Activated B cell treated with CpG ODN at 0.5 μM for 24 hours (primary cell): Measurements from ENCODE around the gene GALM. TPM values are rescaled to one million over a fixed set of nuclear protein-coding genes. Genes with fewer than 3 reads are reported as not detected.
A peak's percentile ranks its signal among the peaks of the same experiment; 100 is the strongest.

Experiments used
- ATAC-seq: fragments of 200-7000 bp; cut with Tn5 transposase; one replicate; pipeline ENCODE4 v1.10.0; 2021; ENCODE audit warnings: low read depth, mild to moderate bottlenecking, moderate library complexity
- CTCF ChIA-PET: fragments of 350-600 bp; sonication (Branson Sonifier 250); formaldehyde crosslinking; loops from one replicate; lab custom pipeline; 2021; ENCODE audit warnings: antibody characterized with exemption; lab: Charles Lee
- POLR2A ChIA-PET: fragments of 350-600 bp; sonication (Branson Sonifier 250); formaldehyde crosslinking; loops from one replicate; lab custom pipeline; 2021; ENCODE audit warnings: antibody characterized with exemption; lab: Charles Lee
- DNase-seq: peaks from one replicate; pipeline ENCODE4 v3.0.0; 2022
- H3K27ac Mint-ChIP-seq: one replicate; pipeline ENCODE4 v1.8.0; 2020; ENCODE audit warnings: mixed read lengths
- H3K27me3 Mint-ChIP-seq: one replicate; pipeline ENCODE4 v1.8.0; 2021; ENCODE audit warnings: mixed read lengths
- H3K36me3 Mint-ChIP-seq: one replicate; pipeline ENCODE4 v1.8.0; 2021; ENCODE audit warnings: low read depth, mixed read lengths
- H3K4me1 Mint-ChIP-seq: one replicate; pipeline ENCODE4 v1.8.0; 2021; ENCODE audit warnings: mixed read lengths
- H3K4me3 Mint-ChIP-seq: one replicate; pipeline ENCODE4 v1.8.0; 2020; ENCODE audit warnings: mild to moderate bottlenecking, mixed read lengths
- H3K9me3 Mint-ChIP-seq: one replicate; pipeline ENCODE4 v1.8.0; 2020; ENCODE audit warnings: mixed read lengths
- intact Hi-C: fragments of 100-400 bp; cut with micrococcal nuclease; formaldehyde crosslinking; loops from one replicate; pipeline ENCODE4 v1.15.1; 2024
- total RNA-seq: library from RNA; stranded (reverse); gene quantifications from 2 replicates; pipeline ENCODE4 v1.2.3, GENCODE V29; 2022
- TF ChIP-seq, protein P1 (sequence below): fragments of 200-600 bp; IDR thresholded peaks from one replicate; pipeline ENCODE4 v1.8.0; 2022; ENCODE audit warnings: antibody characterized with exemption, mild to moderate bottlenecking

GALM gene
- total RNA-seq, 1 donor from 2014 or later: 5.4 TPM

GRCh38 chr2:38723173-38723572, 57.3 kb downstream of the GALM start:
- H3K4me1 Mint-ChIP-seq: peaks cover 34% of the 10 kb centered on the region
- no peak for DNase-seq
- H3K36me3 Mint-ChIP-seq: peaks cover 15% of the 10 kb centered on the region
- peak overlapping the region; percentile 12 for H3K4me3 Mint-ChIP-seq
- H3K27me3 Mint-ChIP-seq: no peaks in the 10 kb centered on the region
- TF ChIP-seq, protein P1, sequence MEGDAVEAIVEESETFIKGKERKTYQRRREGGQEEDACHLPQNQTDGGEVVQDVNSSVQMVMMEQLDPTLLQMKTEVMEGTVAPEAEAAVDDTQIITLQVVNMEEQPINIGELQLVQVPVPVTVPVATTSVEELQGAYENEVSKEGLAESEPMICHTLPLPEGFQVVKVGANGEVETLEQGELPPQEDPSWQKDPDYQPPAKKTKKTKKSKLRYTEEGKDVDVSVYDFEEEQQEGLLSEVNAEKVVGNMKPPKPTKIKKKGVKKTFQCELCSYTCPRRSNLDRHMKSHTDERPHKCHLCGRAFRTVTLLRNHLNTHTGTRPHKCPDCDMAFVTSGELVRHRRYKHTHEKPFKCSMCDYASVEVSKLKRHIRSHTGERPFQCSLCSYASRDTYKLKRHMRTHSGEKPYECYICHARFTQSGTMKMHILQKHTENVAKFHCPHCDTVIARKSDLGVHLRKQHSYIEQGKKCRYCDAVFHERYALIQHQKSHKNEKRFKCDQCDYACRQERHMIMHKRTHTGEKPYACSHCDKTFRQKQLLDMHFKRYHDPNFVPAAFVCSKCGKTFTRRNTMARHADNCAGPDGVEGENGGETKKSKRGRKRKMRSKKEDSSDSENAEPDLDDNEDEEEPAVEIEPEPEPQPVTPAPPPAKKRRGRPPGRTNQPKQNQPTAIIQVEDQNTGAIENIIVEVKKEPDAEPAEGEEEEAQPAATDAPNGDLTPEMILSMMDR: no peak
- intact Hi-C loops: loop anchor here (2.0 to 5.0 kb wide), 3 partner anchors 56 to 406 kb away; partner anchors contain the start of genes GALM and HNRNPLL
- H3K27ac Mint-ChIP-seq: peak overlapping the region; percentile 42
- ChIA-PET POLR2A (interaction anchor here (2.0 kb wide), 1 partner anchor 28 kb away, joined by 11 read pairs; the partner anchor contains the start of gene SRSF7), CTCF (interaction anchor here (1.0 to 1.7 kb wide), 3 partner anchors 120 to 144 kb away, joined by 3 to 10 read pairs (median 4); no protein-coding TSS in a partner anchor)
- peaks cover 2% of the 10 kb centered on the region for H3K9me3 Mint-ChIP-seq
- peak; percentile 12 for ATAC-seq

DNA sequence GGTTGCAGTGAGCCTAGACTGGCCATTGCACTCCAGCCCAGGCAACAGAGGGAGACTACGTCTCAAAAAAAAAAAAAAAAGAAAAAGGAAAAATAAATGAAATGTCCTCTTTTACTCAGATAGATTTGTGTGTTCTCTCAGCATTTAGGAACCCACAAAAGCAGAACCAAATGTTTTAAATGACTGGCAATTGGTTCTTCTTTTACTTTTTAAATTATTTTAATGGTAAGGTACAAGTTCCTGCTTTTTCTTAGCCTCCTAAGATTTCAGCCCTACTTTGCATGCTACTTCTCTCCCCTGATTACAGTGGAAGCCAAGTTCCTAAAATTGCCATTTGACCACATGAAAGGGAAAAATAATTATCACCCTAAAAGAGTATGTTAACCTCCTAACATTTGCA, 61.7 kb downstream of the GALM start:
- intact Hi-C loops: no loop called here
- TF ChIP-seq, protein P1: no peak
- H3K36me3 Mint-ChIP-seq: peaks cover 24% of the 10 kb centered on the region
- DNase-seq: no peak
- no peak for ATAC-seq
- H3K27me3 Mint-ChIP-seq: no peaks in the 10 kb centered on the region
- H3K4me1 Mint-ChIP-seq: peaks cover 14% of the 10 kb centered on the region
- CTCF ChIA-PET: interaction anchor here (1.1 to 1.5 kb wide), 2 partner anchors 19 to 146 kb away, joined by 3 to 6 read pairs; no protein-coding TSS in a partner anchor
- no peaks in the 10 kb centered on the region for H3K9me3 Mint-ChIP-seq
- no peak overlapping the region for H3K27ac Mint-ChIP-seq
- H3K4me3 Mint-ChIP-seq: no peak overlapping the region
- POLR2A ChIA-PET: no interaction called here

GRCh38 chr2:38728694-38729093, 62.8 kb downstream of the GALM start:
- intact Hi-C loops: no loop called here
- CTCF ChIA-PET: interaction anchor here (1.5 kb wide), 2 partner anchors 147 to 152 kb away, joined by 3 to 5 read pairs; no protein-coding TSS in a partner anchor
- no peak for ATAC-seq

DNA sequence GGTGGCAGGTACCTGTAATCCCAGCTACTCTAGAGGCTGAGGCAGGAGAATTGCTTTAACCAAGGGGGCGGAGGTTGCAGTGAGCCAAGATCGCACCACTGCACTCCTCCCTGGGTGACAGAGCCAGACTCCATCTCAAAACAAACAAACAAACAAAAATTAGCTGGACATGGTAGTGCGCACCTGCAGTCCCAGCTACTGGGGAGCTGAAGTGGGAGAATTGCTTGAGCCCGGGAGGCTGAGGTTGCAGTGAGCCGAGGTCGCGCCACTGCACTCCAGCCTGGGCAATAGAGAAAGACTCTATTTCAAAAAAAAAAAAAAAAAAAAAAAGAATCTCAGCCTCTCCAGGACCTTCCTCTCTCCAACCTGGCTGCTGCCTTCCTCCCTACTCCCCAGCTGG, 65.2 kb downstream of the GALM start:
- ATAC-seq: no peak
- peaks cover 42% of the 10 kb centered on the region for H3K36me3 Mint-ChIP-seq
- H3K27me3 Mint-ChIP-seq: no peaks in the 10 kb centered on the region
- peaks cover 3% of the 10 kb centered on the region for H3K4me1 Mint-ChIP-seq
- H3K4me3 Mint-ChIP-seq: no peak overlapping the region
- intact Hi-C loops: no loop called here
- H3K9me3 Mint-ChIP-seq: no peaks in the 10 kb centered on the region
- TF ChIP-seq, protein P1: no peak
- DNase-seq: no peak
- ChIA-PET POLR2A (interaction anchor here (2.3 kb wide), 1 partner anchor 20 kb away, joined by 9 read pairs; the partner anchor contains the start of gene SRSF7), CTCF (interaction anchor here (0.6 to 3.0 kb wide), 4 partner anchors 10 to 149 kb away, joined by 3 to 8 read pairs (median 4); partner anchors contain the start of gene HNRNPLL)
- no peak overlapping the region for H3K27ac Mint-ChIP-seq

More at GRCh38 chr2:38728694-38729093, 62.8 kb downstream of the GALM start:
- peaks cover 32% of the 10 kb centered on the region for H3K36me3 Mint-ChIP-seq
- H3K27ac Mint-ChIP-seq: no peak overlapping the region
- no peak overlapping the region for H3K4me3 Mint-ChIP-seq
- TF ChIP-seq, protein P1: no peak
- peaks cover 7% of the 10 kb centered on the region for H3K4me1 Mint-ChIP-seq
- H3K27me3 Mint-ChIP-seq: no peaks in the 10 kb centered on the region
- POLR2A ChIA-PET: interaction anchor here (1.4 kb wide), 1 partner anchor 23 kb away, joined by 4 read pairs; the partner anchor contains the start of gene SRSF7
- no peaks in the 10 kb centered on the region for H3K9me3 Mint-ChIP-seq
- DNase-seq: no peak

DNA sequence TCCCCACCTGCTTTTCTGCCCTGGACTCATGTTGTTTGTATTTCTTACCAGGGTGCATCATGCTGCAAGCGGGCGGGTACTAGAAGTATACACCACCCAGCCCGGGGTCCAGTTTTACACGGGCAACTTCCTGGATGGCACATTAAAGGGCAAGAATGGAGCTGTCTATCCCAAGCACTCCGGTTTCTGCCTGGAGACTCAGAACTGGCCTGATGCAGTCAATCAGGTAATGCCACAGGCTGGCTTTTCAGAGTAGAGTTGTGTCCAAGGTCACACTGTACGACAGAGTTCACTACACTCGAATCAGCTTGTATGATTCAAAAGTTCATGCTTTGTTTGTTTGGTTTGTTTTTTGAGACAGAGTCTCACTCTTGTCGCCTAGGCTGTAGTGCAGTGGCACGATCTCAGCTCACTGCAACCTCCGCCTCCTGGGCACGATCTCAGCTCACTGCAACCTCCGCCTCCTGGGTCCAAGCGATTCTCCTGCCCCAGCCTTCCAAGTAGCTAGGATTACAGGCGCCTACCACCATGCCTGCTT, 65.8 kb downstream of the GALM start:
- intact Hi-C loops: no loop called here

More for the DNA sequence above, 65.8 kb downstream of the GALM start:
- Mint-ChIP-seq H3K4me3 (no peak overlapping the region), H3K9me3 (no peaks in the 10 kb centered on the region), H3K36me3 (peaks cover 48% of the 10 kb centered on the region), H3K27me3 (no peaks in the 10 kb centered on the region), H3K4me1 (peaks cover 3% of the 10 kb centered on the region), H3K27ac (no peak overlapping the region)
- TF ChIP-seq, protein P1: no peak
- no peak for ATAC-seq
- DNase-seq: no peak
- CTCF ChIA-PET: interaction anchor here (0.6 to 3.0 kb wide), 4 partner anchors 10 to 150 kb away, joined by 3 to 9 read pairs (median 6); partner anchors contain the start of gene HNRNPLL
- POLR2A ChIA-PET: interaction anchor here (2.3 kb wide), 1 partner anchor 19 kb away, joined by 9 read pairs; the partner anchor contains the start of gene SRSF7
